HCT116 (cell line): ENCODE results near the gene FCN3. TPM values are rescaled to one million over a fixed set of nuclear protein-coding genes. Genes with fewer than 3 reads are reported as not detected.
"Not testable (repeated sequence)": the region's sequence is repeated elsewhere in the genome, so short reads cannot be mapped to it uniquely, and the experiment has no call there.

Experiments used
- ATAC-seq: fragments of 200-7000 bp; cut with Tn5 transposase; 2 replicates; pipeline ENCODE4 v1.9.1; 2020; ENCODE audit warnings: mild to moderate bottlenecking, moderate library complexity
- BruUV-seq: library from RNA; stranded (reverse); fragments of 400-500 nt; replicated peaks from 2 replicates; lab custom pipeline; 2021; lab: Mats Ljungman, UMichigan
- CTCF ChIA-PET: fragments of 300-600 bp; sonication (Branson Sonifier 250); formaldehyde crosslinking; loops from one replicate; lab custom pipeline; 2021; ENCODE audit warnings: antibody characterized with exemption; lab: Charles Lee
- POLR2A ChIA-PET: fragments of 300-600, 350-600 bp; sonication (Branson Sonifier 250); formaldehyde crosslinking; loops from one replicate; lab custom pipeline; 2021; ENCODE audit warnings: antibody characterized with exemption; lab: Charles Lee
- RAD21 ChIA-PET, 2 experiments: fragments of 300-600 bp; sonication (Branson Sonifier 250); formaldehyde crosslinking; loops; one replicate each; lab custom pipeline; 2023; ENCODE audit warnings: low total read pairs in 2 of 2; ENCODE audit not compliant: uncharacterized antibody in 2 of 2, unreplicated experiment in 2 of 2, low non-redundant PET in 1 of 2; lab: Charles Lee
- DNase-seq: peaks from one replicate; pipeline ENCODE4 v3.0.0-alpha.2; 2010; ENCODE audit warnings: low read depth, low spot score
- H2AFZ ChIP-seq: fragments of 200-600 bp; shearing (Covaris generic), sonication (generic); 2 replicates; pipeline ENCODE4 v1.6.1; 2017; ENCODE audit warnings: low read depth, mixed run types, mixed read lengths, antibody characterized with exemption, low read length; ENCODE audit not compliant: poor library complexity, severe bottlenecking
- H3K27ac ChIP-seq: 2 replicates; pipeline ENCODE4 v1.5.1; 2012; ENCODE audit warnings: low read depth, low read length
- H3K27me3 ChIP-seq: fragments of 200-600 bp; sonication (generic); 2 replicates; pipeline ENCODE4 v1.6.1; 2016; ENCODE audit warnings: mixed run types, low read length, mixed read lengths; ENCODE audit not compliant: insufficient read depth
- H3K36me3 ChIP-seq, 2 experiments: fragments of 200-500 bp in 1 of 2; fragments of 200-600 bp in 1 of 2; sonication (Bioruptor generic) in 1 of 2; sonication (generic) in 1 of 2; 2 replicates each; pipeline versions ENCODE4 v1.5.1 to v1.6.1; 2014 to 2016; ENCODE audit warnings: low read length in 2 of 2, inconsistent platforms in 1 of 2, mixed read lengths in 1 of 2, mixed run types in 1 of 2; ENCODE audit not compliant: insufficient read depth in 2 of 2, control insufficient read depth in 1 of 2
- H3K4me1 ChIP-seq, 2 experiments: fragments of 200-600 bp in 1 of 2; sonication (generic) in 1 of 2; 2 replicates each; pipeline versions ENCODE4 v1.5.1 to v1.6.1; 2012 to 2017; ENCODE audit warnings: low read length in 2 of 2, inconsistent platforms in 1 of 2, mild to moderate bottlenecking in 1 of 2, mixed read lengths in 1 of 2, mixed run types in 1 of 2, moderate library complexity in 1 of 2; ENCODE audit not compliant: insufficient read depth in 2 of 2, control insufficient read depth in 1 of 2
- H3K4me2 ChIP-seq: fragments of 200-600 bp; sonication (generic); 2 replicates; pipeline ENCODE4 v1.6.1; 2017; ENCODE audit warnings: mixed run types, low read length, mixed read lengths
- H3K4me3 ChIP-seq, 2 experiments: fragments of 200-600 bp in 1 of 2; sonication (generic) in 1 of 2; replicated peaks in 1 of 2; 2 replicates each; pipeline ENCODE4 v1.5.1; 2011 to 2016; ENCODE audit warnings: low read length in 2 of 2, control low read depth in 1 of 2, low read depth in 1 of 2, mild to moderate bottlenecking in 1 of 2, mixed read lengths in 1 of 2, mixed run types in 1 of 2
- H3K79me2 ChIP-seq: fragments of 200-600 bp; sonication (generic); 2 replicates; pipeline ENCODE4 v1.6.1; 2017; ENCODE audit warnings: mild to moderate bottlenecking, mixed run types, low read length, moderate library complexity, mixed read lengths; ENCODE audit not compliant: insufficient read depth
- H3K9ac ChIP-seq: fragments of 200-600 bp; sonication (generic); 2 replicates; pipeline ENCODE4 v1.6.1; 2016; ENCODE audit warnings: low read length, mixed read lengths
- H3K9me2 ChIP-seq: fragments of 200-600 bp; sonication (generic), shearing (Covaris generic); 2 replicates; pipeline ENCODE4 v1.6.1; 2017; ENCODE audit warnings: mixed run types, mild to moderate bottlenecking, moderate library complexity; ENCODE audit not compliant: insufficient read depth
- H3K9me3 ChIP-seq, 2 experiments: fragments of 200-500 bp in 1 of 2; fragments of 200-600 bp in 1 of 2; sonication (Bioruptor generic) in 1 of 2; sonication (generic) in 1 of 2; 2 replicates each; pipeline ENCODE4 v1.6.1; 2014 to 2017; ENCODE audit warnings: low read length in 2 of 2, mixed read lengths in 2 of 2, inconsistent platforms in 1 of 2, low read depth in 1 of 2, mild to moderate bottlenecking in 1 of 2, mixed run types in 1 of 2, moderate library complexity in 1 of 2; ENCODE audit not compliant: control insufficient read depth in 1 of 2, insufficient read depth in 1 of 2
- H4K20me1 ChIP-seq: fragments of 200-600 bp; sonication (generic), shearing (Covaris generic); 2 replicates; pipeline ENCODE4 v1.6.1; 2017; ENCODE audit warnings: mixed run types, mild to moderate bottlenecking, moderate library complexity; ENCODE audit not compliant: insufficient read depth
- YY1 ChIP-seq: IDR thresholded peaks from 2 replicates; pipeline ENCODE4 v1.6.1; 2011; ENCODE audit warnings: low read length, low read depth, moderate library complexity, mild to moderate bottlenecking; ENCODE audit not compliant: insufficient replicate concordance; ENCODE audit errors: extremely low read depth
- intact Hi-C: fragments of 100-400 bp; cut with micrococcal nuclease; formaldehyde crosslinking; loops from 2 replicates; pipeline ENCODE4 v1.10.0; 2022
- total RNA-seq: library from RNA; stranded (reverse); gene quantifications from one replicate; pipeline ENCODE4 v1.2.1, GENCODE V29; 2021; ENCODE audit not compliant: unreplicated experiment
- TF ChIP-seq, protein P1 (sequence below): IDR thresholded peaks from 2 replicates; pipeline ENCODE4 v1.6.1; 2012

Gene FCN3
- total RNA-seq, 1 experiment from 2014 or later = 1.2 TPM

DNA sequence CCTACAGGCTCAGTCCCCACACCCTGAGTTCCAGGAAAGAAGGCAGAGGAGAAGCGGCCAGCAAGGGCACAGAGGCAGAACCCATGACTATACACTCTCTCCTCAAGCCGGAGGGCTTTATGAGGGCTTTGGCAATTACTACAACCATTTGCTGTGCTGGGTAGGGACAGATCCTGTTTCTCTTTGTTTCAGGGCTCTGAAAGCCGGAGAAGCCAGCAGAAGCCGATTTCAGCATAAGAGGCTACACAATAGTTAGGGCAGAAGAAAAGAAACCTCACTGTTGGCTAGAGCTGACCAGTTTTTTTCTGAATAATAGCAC is 31.7 kb upstream of the FCN3 start:
- no peak for DNase-seq
- Histone ChIP-seq H3K4me1 (peaks cover 0 to 10% of the 10 kb centered on the region in 2 experiments; a peak in 1 of 4 replicates), H3K27me3 (no peaks in the 10 kb centered on the region), H3K9ac (no peak overlapping the region), H3K9me3 (no peaks in the 10 kb centered on the region), H3K4me3 (no peak overlapping the region), H2AFZ (no peak overlapping the region), H3K4me2 (no peak overlapping the region), H4K20me1 (no peaks in the 10 kb centered on the region), H3K36me3 (peaks cover 15 to 17% of the 10 kb centered on the region in 2 experiments), H3K79me2 (no peaks in the 10 kb centered on the region), H3K9me2 (no peaks in the 10 kb centered on the region), H3K27ac (no peak overlapping the region)
- TF ChIP-seq, protein P1, sequence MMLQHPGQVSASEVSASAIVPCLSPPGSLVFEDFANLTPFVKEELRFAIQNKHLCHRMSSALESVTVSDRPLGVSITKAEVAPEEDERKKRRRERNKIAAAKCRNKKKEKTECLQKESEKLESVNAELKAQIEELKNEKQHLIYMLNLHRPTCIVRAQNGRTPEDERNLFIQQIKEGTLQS = no peak
- no peak for TF ChIP-seq YY1
- no TSS peak for BruUV-seq
- POLR2A ChIA-PET = no interaction called here
- CTCF ChIA-PET = no interaction called here
- RAD21 ChIA-PET = no interaction called here
- no peak for ATAC-seq
- intact Hi-C loops = no loop called here

GRCh38 chr1:27405598-27406361 is 31.2 kb upstream of the FCN3 start:
- H3K27me3 ChIP-seq, H3K4me3 ChIP-seq, BruUV-seq, H3K9ac ChIP-seq, H3K9me3 ChIP-seq, POLR2A ChIA-PET, CTCF ChIA-PET, H3K9me2 ChIP-seq, H3K27ac ChIP-seq, H3K79me2 ChIP-seq, H3K4me2 ChIP-seq, DNase-seq, H2AFZ ChIP-seq, intact Hi-C loops, H4K20me1 ChIP-seq: not testable (repeated sequence)
- Histone ChIP-seq H3K36me3 (peaks cover 13% of the 10 kb centered on the region in 2 experiments), H3K4me1 (peaks cover 0 to 10% of the 10 kb centered on the region in 2 experiments; a peak in 1 of 4 replicates)
- 0 out of 2 replicates have a peak, but pooled peaks have one; percentile 10 for ATAC-seq
- RAD21 ChIA-PET = interaction anchor here in 1 of 2 experiments (0.6 kb wide), 1 partner anchor 62 kb away, joined by 5 read pairs; no protein-coding TSS in a partner anchor
